Dendritic cell treated with granulocyte-macrophage colony-stimulating factor and Interleukin-4, amounts not matched to agents 40 ng/mL and 50 ng/mL, for 4 days (primary cell): ENCODE data around the gene PSAP.

Experiments used
- H3K27ac Mint-ChIP-seq: one replicate; pipeline ENCODE4 v1.8.0; 2022; ENCODE audit warnings: mild to moderate bottlenecking, mixed read lengths
- H3K27me3 Mint-ChIP-seq: one replicate; pipeline ENCODE4 v1.8.0; 2022; ENCODE audit warnings: mild to moderate bottlenecking, mixed read lengths
- H3K36me3 Mint-ChIP-seq: one replicate; pipeline ENCODE4 v1.8.0; 2022; ENCODE audit warnings: low read depth, mixed read lengths
- H3K4me1 Mint-ChIP-seq: one replicate; pipeline ENCODE4 v1.8.0; 2022; ENCODE audit warnings: low read depth, mixed read lengths
- H3K4me3 Mint-ChIP-seq: one replicate; pipeline ENCODE4 v1.8.0; 2022; ENCODE audit warnings: mild to moderate bottlenecking, moderate library complexity, mixed read lengths
- H3K9me3 Mint-ChIP-seq: one replicate; pipeline ENCODE4 v1.8.0; 2022; ENCODE audit warnings: mixed read lengths
- intact Hi-C: fragments of 100-400 bp; cut with micrococcal nuclease; formaldehyde crosslinking; loops from one replicate; pipeline ENCODE4 v1.15.0; 2022

The PSAP gene

GRCh38 chr10:71844084-71844483, 7.0 kb downstream of the PSAP start:
- Mint-ChIP-seq H3K4me3 (no peak overlapping the region), H3K9me3 (no peaks in the 10 kb centered on the region), H3K27ac (no peak overlapping the region), H3K27me3 (no peaks in the 10 kb centered on the region), H3K4me1 (peaks cover 91% of the 10 kb centered on the region), H3K36me3 (peaks cover 80% of the 10 kb centered on the region)
- intact Hi-C loops: no loop called here

GRCh38 chr10:71842856-71843686, 8.0 kb downstream of the PSAP start:
- Mint-ChIP-seq H3K27me3 (no peaks in the 10 kb centered on the region), H3K9me3 (no peaks in the 10 kb centered on the region), H3K4me1 (peaks cover 92% of the 10 kb centered on the region), H3K36me3 (peaks cover 80% of the 10 kb centered on the region), H3K4me3 (peak overlapping the region; percentile 39), H3K27ac (no peak overlapping the region)
- intact Hi-C loops: no loop called here

- Mint-ChIP-seq H3K36me3 (peaks cover 80% of the 10 kb centered on the region), H3K4me3 (peak overlapping the region; percentile 40), H3K27me3 (no peaks in the 10 kb centered on the region), H3K4me1 (peaks cover 92% of the 10 kb centered on the region), H3K9me3 (no peaks in the 10 kb centered on the region), H3K27ac (no peak overlapping the region)
- intact Hi-C loops: no loop called here
These were observed 8.6 kb downstream of the PSAP start for GRCh38 chr10:71842422-71842821.

GRCh38 chr10:71840958-71841335, 10.1 kb downstream of the PSAP start:
- Mint-ChIP-seq H3K9me3 (no peaks in the 10 kb centered on the region), H3K4me1 (peaks cover 97% of the 10 kb centered on the region), H3K27me3 (no peaks in the 10 kb centered on the region), H3K36me3 (peaks cover 85% of the 10 kb centered on the region), H3K27ac (no peak overlapping the region), H3K4me3 (no peak overlapping the region)
- intact Hi-C loops: no loop called here

- Mint-ChIP-seq H3K27ac (peak overlapping the region; percentile 76), H3K36me3 (peaks cover 84% of the 10 kb centered on the region), H3K9me3 (no peaks in the 10 kb centered on the region), H3K27me3 (no peaks in the 10 kb centered on the region), H3K4me1 (peaks cover 95% of the 10 kb centered on the region), H3K4me3 (peak overlapping the region; percentile 17)
- intact Hi-C loops: no loop called here
These were observed 10.7 kb downstream of the PSAP start for GRCh38 chr10:71840177-71840957.

- no peaks in the 10 kb centered on the region for H3K9me3 Mint-ChIP-seq
- intact Hi-C loops: no loop called here
- H3K27me3 Mint-ChIP-seq: no peaks in the 10 kb centered on the region
- H3K36me3 Mint-ChIP-seq: peaks cover 95% of the 10 kb centered on the region
- peak overlapping the region; percentile 76 for H3K27ac Mint-ChIP-seq
- peaks cover 98% of the 10 kb centered on the region for H3K4me1 Mint-ChIP-seq
- peak overlapping the region; percentile 41 for H3K4me3 Mint-ChIP-seq
These were observed 12.5 kb downstream of the PSAP start for GRCh38 chr10:71838264-71839211.

- Mint-ChIP-seq H3K36me3 (peaks cover 97% of the 10 kb centered on the region), H3K4me1 (peaks cover 97% of the 10 kb centered on the region), H3K27ac (peak overlapping the region; percentile 76), H3K9me3 (no peaks in the 10 kb centered on the region), H3K4me3 (peak overlapping the region; percentile 51), H3K27me3 (no peaks in the 10 kb centered on the region)
- intact Hi-C loops: no loop called here
These were observed 13.8 kb downstream of the PSAP start for GRCh38 chr10:71837098-71837827.

GRCh38 chr10:71836596-71836974, 14.5 kb downstream of the PSAP start:
- Mint-ChIP-seq H3K4me1 (peaks cover 97% of the 10 kb centered on the region), H3K9me3 (no peaks in the 10 kb centered on the region), H3K4me3 (peak overlapping the region; percentile 51), H3K36me3 (peaks cover 99% of the 10 kb centered on the region), H3K27ac (peak overlapping the region; percentile 76), H3K27me3 (no peaks in the 10 kb centered on the region)
- intact Hi-C loops: no loop called here

GRCh38 chr10:71835671-71836595, 15.1 kb downstream of the PSAP start:
- Mint-ChIP-seq H3K36me3 (peaks cover 99% of the 10 kb centered on the region), H3K4me3 (peak overlapping the region; percentile 49), H3K4me1 (peaks cover 96% of the 10 kb centered on the region), H3K27ac (peak overlapping the region; percentile 76), H3K27me3 (no peaks in the 10 kb centered on the region), H3K9me3 (no peaks in the 10 kb centered on the region)
- intact Hi-C loops: no loop called here

- H3K36me3 Mint-ChIP-seq: peaks cover 99% of the 10 kb centered on the region
- peaks cover 10% of the 10 kb centered on the region for H3K9me3 Mint-ChIP-seq
- intact Hi-C loops: no loop called here
- peaks cover 94% of the 10 kb centered on the region for H3K4me1 Mint-ChIP-seq
- H3K4me3 Mint-ChIP-seq: no peak overlapping the region
- H3K27ac Mint-ChIP-seq: no peak overlapping the region
- H3K27me3 Mint-ChIP-seq: no peaks in the 10 kb centered on the region
These were observed 16.7 kb downstream of the PSAP start for GRCh38 chr10:71834343-71834674.

GRCh38 chr10:71833451-71834342, 17.4 kb downstream of the PSAP start:
- peaks cover 94% of the 10 kb centered on the region for H3K4me1 Mint-ChIP-seq
- H3K4me3 Mint-ChIP-seq: no peak overlapping the region
- H3K36me3 Mint-ChIP-seq: peaks cover 99% of the 10 kb centered on the region
- peak overlapping the region; percentile 71 for H3K27ac Mint-ChIP-seq
- peaks cover 10% of the 10 kb centered on the region for H3K9me3 Mint-ChIP-seq
- no peaks in the 10 kb centered on the region for H3K27me3 Mint-ChIP-seq
- intact Hi-C loops: no loop called here

GRCh38 chr10:71832967-71833366, 18.1 kb downstream of the PSAP start:
- Mint-ChIP-seq H3K4me1 (peaks cover 90% of the 10 kb centered on the region), H3K27ac (peak overlapping the region; percentile 71), H3K36me3 (peaks cover 99% of the 10 kb centered on the region), H3K9me3 (peaks cover 10% of the 10 kb centered on the region), H3K4me3 (peak overlapping the region; percentile 44), H3K27me3 (no peaks in the 10 kb centered on the region)
- intact Hi-C loops: no loop called here
